Testis (tissue), 3 donors: ENCODE results near the gene BTBD19. TPM values are rescaled to one million over a fixed set of nuclear protein-coding genes. Genes with fewer than 3 reads are reported as not detected.
A peak's percentile ranks its signal among the peaks of the same experiment; 100 is the strongest.

Experiments used
- DNase-seq: peaks from one replicate; pipeline ENCODE4 v3.0.0-alpha.2; 2019
- H3K27ac ChIP-seq, 2 donors: fragments of 200-600 bp; sonication (generic); one replicate each; pipeline ENCODE4 v1.5.1; 2019
- H3K27me3 ChIP-seq: fragments of 200-600 bp; sonication (generic); one replicate; pipeline ENCODE4 v1.5.1; 2019
- H3K36me3 ChIP-seq: fragments of 200-600 bp; sonication (generic); one replicate; pipeline ENCODE4 v1.5.1; 2017; ENCODE audit warnings: low read depth; ENCODE audit errors: missing control alignments
- H3K4me1 ChIP-seq: fragments of 200-600 bp; sonication (generic); one replicate; pipeline ENCODE4 v1.5.1; 2019
- H3K4me3 ChIP-seq, 2 donors: fragments of 200-600 bp; sonication (generic); one replicate each; pipeline ENCODE4 v1.5.1; 2017 to 2019
- H3K9me3 ChIP-seq: fragments of 200-600 bp; sonication (generic); one replicate; pipeline ENCODE4 v1.5.1; 2017
- POLR2A ChIP-seq: fragments of 450-650 bp; IDR thresholded peaks from one replicate; pipeline ENCODE4 v1.6.1; 2017; ENCODE audit warnings: antibody characterized with exemption, mild to moderate bottlenecking, moderate library complexity
- WGBS, 2 donors: methylation state at CpG; one replicate each; pipeline ENCODE4 v1.1.5; 2018; 5-methylcytosine and 5-hydroxymethylcytosine counted together
- intact Hi-C: fragments of 100-400 bp; cut with DNase I; formaldehyde crosslinking; loops from one replicate; pipeline ENCODE4 v1.15.1; 2023; ENCODE audit warnings: low total_unique reads
- polyA plus RNA-seq: library from polyadenylated mRNA; stranded (reverse); fragments of 350-450 nt; fragmentation: Illumina TruSeq; extraction: RNeasy Lipid Tissue Mini Kit (QIAGEN cat#74804); gene quantifications from one replicate; pipeline ENCODE4 v1.2.3, GENCODE V29; 2014; ENCODE audit warnings: low read depth, low replicate concordance; ENCODE audit not compliant: insufficient read depth
- small RNA-seq, 2 donors: library from RNA; depleted of rRNA; stranded (forward); fragments of <200 nt; gene quantifications; one replicate each; pipeline ENCODE3, GENCODE V24; 2016
- total RNA-seq, 2 donors: library from RNA; depleted of rRNA; stranded (reverse); fragments of >200 nt; gene quantifications; one replicate each; pipeline ENCODE4 v1.2.3, GENCODE V29; 2016
- TF ChIP-seq, protein P1 (sequence below), 3 experiments: fragments of 450-650 bp in 2 of 3; fragments of 200-600 bp in 1 of 3; sonication (generic) in 1 of 3; IDR thresholded peaks; one replicate each; pipeline ENCODE4 v1.5.1; 2016 to 2019; ENCODE audit warnings: antibody characterized with exemption in 3 of 3, mild to moderate bottlenecking in 2 of 3, moderate library complexity in 1 of 3

The BTBD19 gene
- total and polyA plus RNA-seq, 3 donors from 2014 or later, result 5.4 to 14.1 (median 10.2) TPM

DNA sequence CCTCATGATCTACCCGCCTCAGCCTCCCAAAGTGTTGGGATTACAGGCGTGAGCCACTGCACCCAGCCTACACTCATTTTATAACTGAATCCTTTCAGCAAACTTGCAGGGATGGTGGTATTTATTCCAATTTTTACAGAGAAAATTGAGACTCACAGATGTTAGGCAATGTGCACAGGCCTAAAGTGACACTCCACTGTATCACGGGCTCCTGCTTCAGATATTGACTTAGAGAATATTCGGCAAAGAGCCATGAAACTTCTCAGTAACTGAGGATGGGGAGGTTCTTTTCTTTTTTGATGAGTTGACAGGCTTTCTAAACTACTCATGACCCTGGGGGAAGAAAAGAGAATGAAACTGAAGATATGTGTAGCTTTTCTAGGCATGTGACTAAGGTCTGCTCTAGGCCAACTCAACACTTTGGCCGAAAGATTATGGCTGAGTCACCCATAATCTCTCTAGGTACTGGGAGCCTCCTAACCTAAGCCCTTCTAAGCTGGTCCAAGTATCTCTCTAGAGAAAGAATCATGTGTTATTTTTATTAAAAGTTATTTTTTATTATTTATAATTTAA, 54.6 kb downstream of the BTBD19 start:
- TF ChIP-seq POLR2A, result no peak
- TF ChIP-seq, protein P1, sequence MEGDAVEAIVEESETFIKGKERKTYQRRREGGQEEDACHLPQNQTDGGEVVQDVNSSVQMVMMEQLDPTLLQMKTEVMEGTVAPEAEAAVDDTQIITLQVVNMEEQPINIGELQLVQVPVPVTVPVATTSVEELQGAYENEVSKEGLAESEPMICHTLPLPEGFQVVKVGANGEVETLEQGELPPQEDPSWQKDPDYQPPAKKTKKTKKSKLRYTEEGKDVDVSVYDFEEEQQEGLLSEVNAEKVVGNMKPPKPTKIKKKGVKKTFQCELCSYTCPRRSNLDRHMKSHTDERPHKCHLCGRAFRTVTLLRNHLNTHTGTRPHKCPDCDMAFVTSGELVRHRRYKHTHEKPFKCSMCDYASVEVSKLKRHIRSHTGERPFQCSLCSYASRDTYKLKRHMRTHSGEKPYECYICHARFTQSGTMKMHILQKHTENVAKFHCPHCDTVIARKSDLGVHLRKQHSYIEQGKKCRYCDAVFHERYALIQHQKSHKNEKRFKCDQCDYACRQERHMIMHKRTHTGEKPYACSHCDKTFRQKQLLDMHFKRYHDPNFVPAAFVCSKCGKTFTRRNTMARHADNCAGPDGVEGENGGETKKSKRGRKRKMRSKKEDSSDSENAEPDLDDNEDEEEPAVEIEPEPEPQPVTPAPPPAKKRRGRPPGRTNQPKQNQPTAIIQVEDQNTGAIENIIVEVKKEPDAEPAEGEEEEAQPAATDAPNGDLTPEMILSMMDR (IDR thresholded peaks at IDR 0.05), result no peak
- no peak for DNase-seq
- Histone ChIP-seq H3K9me3 (no peaks in the 10 kb centered on the region), H3K27ac (peak overlapping the region in 1 of 2 donors; percentile 46), H3K27me3 (no peaks in the 10 kb centered on the region), H3K4me1 (peaks cover 29% of the 10 kb centered on the region), H3K4me3 (no peak overlapping the region), H3K36me3 (no peaks in the 10 kb centered on the region)
- 75 to 76% methylated on average over 5 of the region's 5 CpGs for WGBS, 2 donors
- intact Hi-C loops, result no loop called here

Small RNAs within 50 kb of the gene (small RNA-seq; reads per million reads assigned to genes)
- gene AL136380.1 (0 reads per million in 2 donors), gene SNORD38A (601 to 617 reads per million in 2 donors), gene SNORD38B (0 reads per million in 2 donors), gene SNORD46 (1,815 to 3,074 reads per million in 2 donors), gene SNORD55 (0 reads per million in 2 donors)

Other genes with a start within 250 kb of the BTBD19 start
- 10 to 100 TPM; 15.6 to 18.9 TPM for gene TMEM53, start 134.0 kb upstream of the BTBD19 start, total RNA-seq
- gene TMEM53, start 134.0 kb upstream of the BTBD19 start, polyA plus RNA-seq, result 40.2 TPM
- 10 to 100 TPM; 17.4 to 29.7 TPM for gene ARMH1, start 133.8 kb upstream of the BTBD19 start, total RNA-seq
- gene ARMH1, start 133.8 kb upstream of the BTBD19 start, polyA plus RNA-seq, result 42.9 TPM
- gene RNU5D-1, start 77.4 kb upstream of the BTBD19 start, total RNA-seq, result not detected
- gene RNU5D-1, start 77.4 kb upstream of the BTBD19 start, polyA plus RNA-seq, result not detected
- gene KIF2C, start 68.7 kb upstream of the BTBD19 start, total RNA-seq, result 100 to 1,000 TPM in 1 of 2 donors, 10 to 100 TPM in 1; 53.5 to 130 TPM
- gene KIF2C, start 68.7 kb upstream of the BTBD19 start, polyA plus RNA-seq, result 167 TPM
- gene RPS8, start 33.0 kb upstream of the BTBD19 start, total RNA-seq, result 100 to 1,000 TPM; 431 to 935 TPM
- 860 TPM for gene RPS8, start 33.0 kb upstream of the BTBD19 start, polyA plus RNA-seq
- gene BEST4, start 20.4 kb upstream of the BTBD19 start, total RNA-seq, result 1 to 10 TPM; 1.1 to 1.7 TPM
- gene BEST4, start 20.4 kb upstream of the BTBD19 start, polyA plus RNA-seq, result 0.79 TPM
- 10 to 100 TPM; 16.4 to 17.2 TPM for gene PLK3, start 8.1 kb upstream of the BTBD19 start, total RNA-seq
- gene PLK3, start 8.1 kb upstream of the BTBD19 start, polyA plus RNA-seq, result 7.2 TPM
- 1 to 10 TPM; 3.2 to 4.0 TPM for gene DYNLT4, start 1.2 kb upstream of the BTBD19 start, total RNA-seq
- gene DYNLT4, start 1.2 kb upstream of the BTBD19 start, polyA plus RNA-seq, result 0.47 TPM
- gene PTCH2, start 34.7 kb downstream of the BTBD19 start, total RNA-seq, result 10 to 100 TPM; 36.8 to 47.8 TPM
- gene PTCH2, start 34.7 kb downstream of the BTBD19 start, polyA plus RNA-seq, result 15.2 TPM
- 10 to 100 TPM; 20.1 to 26.3 TPM for gene EIF2B3, start 178.1 kb downstream of the BTBD19 start, total RNA-seq
- gene EIF2B3, start 178.1 kb downstream of the BTBD19 start, polyA plus RNA-seq, result 30.9 TPM
- 10 to 100 TPM; 42.6 to 63.4 TPM for gene HECTD3, start 202.8 kb downstream of the BTBD19 start, total RNA-seq
- 30.9 TPM for gene HECTD3, start 202.8 kb downstream of the BTBD19 start, polyA plus RNA-seq
- gene UROD, start 203.7 kb downstream of the BTBD19 start, total RNA-seq, result 100 to 1,000 TPM; 127 to 187 TPM
- 111 TPM for gene UROD, start 203.7 kb downstream of the BTBD19 start, polyA plus RNA-seq